ENCODE measurements around the gene NIFK.
"Not testable (repeated sequence)": the region's sequence is repeated elsewhere in the genome, so short reads cannot be mapped to it uniquely, and the experiment has no call there.

Gene NIFK

DNA sequence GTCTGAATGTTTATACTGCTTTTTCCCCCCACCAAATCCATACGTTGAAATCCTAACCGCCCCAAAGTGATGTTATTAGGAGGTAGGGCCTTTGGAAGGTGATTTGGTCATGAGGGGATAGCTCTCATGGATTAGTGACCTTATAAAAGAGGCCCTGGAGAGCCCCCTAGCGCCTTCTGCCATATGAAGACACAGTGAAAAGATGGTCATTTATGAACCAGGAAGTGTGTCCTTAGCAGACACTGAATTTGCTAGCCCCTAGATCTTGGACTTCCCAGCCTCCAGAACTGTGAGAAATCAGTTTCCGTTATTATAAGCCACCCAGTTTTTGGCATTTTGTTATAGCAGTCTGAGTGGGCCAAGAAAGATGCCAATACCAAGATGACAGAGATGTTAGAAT is 11.5 kb upstream of the NIFK start:
- DNase-seq (ENCODE audit: low spot score in 2 of 2) (no peak), ATAC-seq (peak; percentile 63)
- Mint-ChIP-seq H3K4me1 (no peaks in the 10 kb centered on the region), H3K36me3 (no peaks in the 10 kb centered on the region), H3K27ac (no peak overlapping the region), H3K4me3 (no peak overlapping the region), H3K9me3 (no peaks in the 10 kb centered on the region)

DNA sequence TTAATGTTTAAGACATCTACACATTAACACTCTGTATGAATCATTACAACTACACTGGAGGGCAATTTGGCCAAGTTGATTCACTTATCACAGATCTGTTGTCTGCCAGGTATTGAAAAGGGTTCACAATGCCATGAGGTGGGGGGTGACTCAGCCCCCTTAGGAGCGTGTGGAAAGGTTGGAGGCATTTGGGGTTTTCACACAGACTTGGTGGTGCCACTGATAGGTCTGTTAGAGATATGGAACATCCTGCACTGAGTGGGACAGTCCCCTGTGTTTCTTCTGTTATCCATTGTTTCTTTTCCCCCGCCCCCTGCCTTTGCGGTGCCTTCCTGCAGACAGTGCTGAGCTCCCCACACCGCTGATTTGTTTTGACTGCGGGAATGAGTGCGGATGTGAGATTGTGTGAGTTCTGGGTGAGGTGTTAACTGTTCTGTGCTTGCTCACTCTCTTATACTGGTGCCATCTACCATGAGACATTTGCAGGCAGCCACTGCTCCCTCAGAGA is 9.4 kb upstream of the NIFK start:
- DNase-seq (ENCODE audit: low spot score in 2 of 2) (no peak), ATAC-seq (peak; percentile 81)
- Mint-ChIP-seq H3K4me3 (no peak overlapping the region), H3K9me3 (no peaks in the 10 kb centered on the region), H3K27ac (no peak overlapping the region), H3K4me1 (no peaks in the 10 kb centered on the region), H3K36me3 (no peaks in the 10 kb centered on the region)

DNA sequence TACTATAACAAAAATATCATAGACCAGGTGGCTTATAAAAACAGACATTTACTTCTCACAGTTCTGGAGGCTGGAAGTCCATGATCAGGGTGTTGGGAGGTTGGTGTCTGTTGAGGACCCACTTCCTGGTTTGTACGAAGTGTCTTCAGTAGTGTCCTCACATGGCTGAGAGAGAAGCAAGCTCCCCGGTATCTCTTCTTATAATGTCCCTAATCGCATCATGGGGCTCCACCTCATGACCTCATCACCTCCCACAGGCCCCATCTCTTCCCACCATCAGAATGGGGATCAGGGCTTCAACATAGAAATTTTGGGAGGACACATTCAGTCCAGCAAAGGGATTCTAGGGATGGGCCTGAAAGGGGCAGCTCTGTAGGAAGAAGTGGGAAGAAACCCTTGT is 4.8 kb upstream of the NIFK start:
- DNase-seq (ENCODE audit: low spot score in 2 of 2): no peak
- ATAC-seq: no peak
- peaks cover 23% of the 10 kb centered on the region for H3K4me1 Mint-ChIP-seq
- H3K9me3 Mint-ChIP-seq: no peaks in the 10 kb centered on the region
- H3K4me3 Mint-ChIP-seq: no peak overlapping the region
- H3K36me3 Mint-ChIP-seq: no peaks in the 10 kb centered on the region
- no peak overlapping the region for H3K27ac Mint-ChIP-seq

DNA sequence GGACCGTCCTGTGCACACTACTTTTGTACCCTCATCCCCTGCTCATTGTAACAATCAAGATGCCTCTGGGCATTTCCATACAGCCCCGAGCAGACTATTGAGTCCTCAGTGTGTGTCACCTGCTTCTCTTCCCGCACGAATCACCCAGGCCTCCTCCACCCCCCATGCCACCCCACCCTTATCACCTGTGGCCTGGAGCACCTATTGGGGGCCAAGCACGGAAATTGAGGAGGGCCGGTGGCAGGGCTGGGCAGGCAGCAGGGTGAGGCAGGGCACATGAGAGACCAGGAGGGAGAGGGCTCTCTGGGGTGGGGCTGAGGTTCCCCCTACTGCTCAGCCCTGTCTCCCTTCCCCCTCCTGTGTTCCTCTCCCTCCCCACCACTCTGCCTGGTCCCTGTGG is 4.3 kb upstream of the NIFK start:
- DNase-seq (ENCODE audit: low spot score in 2 of 2) (no peak), ATAC-seq (no peak)
- H3K4me1 Mint-ChIP-seq: peaks cover 24% of the 10 kb centered on the region
- H3K36me3 Mint-ChIP-seq: peaks cover under 1% of the 10 kb centered on the region
- H3K9me3 Mint-ChIP-seq: no peaks in the 10 kb centered on the region
- no peak overlapping the region for H3K27ac Mint-ChIP-seq
- no peak overlapping the region for H3K4me3 Mint-ChIP-seq

DNA sequence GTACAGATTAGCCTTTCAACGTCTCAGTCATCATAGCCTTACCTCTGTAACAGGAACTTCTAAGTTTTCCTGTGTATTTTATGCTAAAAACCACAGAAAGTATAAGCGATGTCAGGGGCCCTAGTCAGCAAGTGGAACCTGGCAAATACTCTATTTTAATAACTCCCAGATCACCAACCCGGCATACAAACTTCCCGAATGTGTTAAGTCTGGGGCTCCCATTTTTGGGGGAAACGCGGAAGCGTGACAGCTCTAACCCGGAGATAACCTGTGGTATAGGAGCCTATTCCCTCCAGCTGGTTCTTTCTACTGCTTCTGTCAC is 574 bp downstream of the NIFK start:
- Mint-ChIP-seq H3K27ac (peak overlapping the region; percentile 98), H3K4me1 (peaks cover 43% of the 10 kb centered on the region), H3K4me3 (peak overlapping the region; percentile 99), H3K36me3 (peaks cover 49% of the 10 kb centered on the region), H3K9me3 (no peaks in the 10 kb centered on the region)
- ATAC-seq (no peak), DNase-seq (ENCODE audit: low spot score in 2 of 2) (no peak)

DNA sequence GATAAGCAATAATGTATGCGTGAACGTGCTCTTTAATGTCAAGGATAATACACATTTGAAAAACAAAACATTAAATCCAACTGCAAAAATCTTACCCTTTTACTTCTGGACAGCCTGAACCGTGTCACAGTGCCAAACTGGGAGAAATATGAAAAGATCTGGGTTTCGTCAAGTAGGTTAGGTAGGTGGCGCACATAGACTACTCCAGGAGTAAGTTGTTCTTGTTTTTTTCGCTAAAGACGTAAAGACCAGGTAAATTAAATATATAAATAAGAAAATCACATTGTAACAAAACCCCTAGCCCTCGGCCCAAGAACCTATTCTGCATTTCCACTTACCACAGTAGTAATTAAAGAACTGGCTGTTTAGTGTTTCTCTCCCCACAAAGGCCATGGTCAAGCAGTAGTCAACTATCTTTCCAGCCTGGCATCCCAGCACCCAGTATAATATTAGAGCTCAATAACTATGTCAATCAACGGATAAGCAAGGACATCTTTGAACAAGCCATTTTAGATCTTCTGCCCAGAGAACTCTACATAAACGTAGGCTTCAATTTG is 1.1 kb downstream of the NIFK start:
- H3K36me3 Mint-ChIP-seq: peaks cover 54% of the 10 kb centered on the region
- H3K9me3 Mint-ChIP-seq: no peaks in the 10 kb centered on the region
- DNase-seq (ENCODE audit: low spot score in 2 of 2) (no peak), ATAC-seq (no peak)
- H3K27ac Mint-ChIP-seq: peak overlapping the region; percentile 98
- H3K4me1 Mint-ChIP-seq: peaks cover 46% of the 10 kb centered on the region
- peak overlapping the region; percentile 99 for H3K4me3 Mint-ChIP-seq

DNA sequence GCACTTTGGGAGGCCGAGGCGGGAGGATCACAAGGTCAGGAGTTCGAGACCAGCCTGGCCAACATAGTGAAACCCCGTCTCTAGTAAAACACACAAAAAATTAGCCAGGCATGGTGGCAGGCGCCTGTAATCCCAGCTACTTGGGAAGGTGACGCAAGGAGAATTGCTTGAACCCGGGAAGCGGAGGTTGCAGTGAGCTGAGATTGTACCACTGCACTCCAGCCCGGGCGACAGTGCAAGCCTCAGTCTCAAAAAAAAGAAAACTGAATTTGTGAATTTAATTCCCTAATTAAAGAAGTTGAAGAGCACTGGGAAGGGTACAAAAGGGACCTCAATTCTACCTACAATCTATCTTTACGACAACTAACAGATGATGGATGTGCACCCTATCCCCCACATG is 2.1 kb downstream of the NIFK start:
- not testable (repeated sequence) for ATAC-seq; H3K9me3 Mint-ChIP-seq; H3K27ac Mint-ChIP-seq; DNase-seq (ENCODE audit: low spot score in 2 of 2)
- peak overlapping the region; percentile 99 for H3K4me3 Mint-ChIP-seq
- peaks cover 65% of the 10 kb centered on the region for H3K36me3 Mint-ChIP-seq
- peaks cover 44% of the 10 kb centered on the region for H3K4me1 Mint-ChIP-seq

DNA sequence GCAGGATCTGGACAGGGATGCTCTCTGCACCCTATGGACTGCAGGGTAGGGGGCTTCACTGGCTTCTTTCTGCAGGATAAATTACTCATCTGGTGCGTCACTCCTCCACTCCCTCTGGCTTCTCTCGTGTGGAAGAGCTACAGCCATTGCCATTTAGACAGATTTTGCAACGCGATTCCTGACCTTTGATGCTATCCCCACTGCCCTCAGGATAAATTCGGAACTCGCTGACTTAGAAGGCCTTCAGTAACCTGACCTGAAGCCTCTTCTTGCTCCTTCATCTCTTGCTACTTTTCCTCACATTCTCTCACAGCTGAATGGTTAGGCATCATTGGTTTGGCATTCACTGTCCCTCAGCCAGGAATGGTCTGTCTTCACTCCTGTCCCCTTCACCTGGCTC is 5.3 kb downstream of the NIFK start:
- no peaks in the 10 kb centered on the region for H3K9me3 Mint-ChIP-seq
- H3K4me1 Mint-ChIP-seq: peaks cover 31% of the 10 kb centered on the region
- no peak overlapping the region for H3K4me3 Mint-ChIP-seq
- ATAC-seq (no peak), DNase-seq (ENCODE audit: low spot score in 2 of 2) (no peak)
- H3K27ac Mint-ChIP-seq: peak overlapping the region; percentile 78
- peaks cover 97% of the 10 kb centered on the region for H3K36me3 Mint-ChIP-seq

DNA sequence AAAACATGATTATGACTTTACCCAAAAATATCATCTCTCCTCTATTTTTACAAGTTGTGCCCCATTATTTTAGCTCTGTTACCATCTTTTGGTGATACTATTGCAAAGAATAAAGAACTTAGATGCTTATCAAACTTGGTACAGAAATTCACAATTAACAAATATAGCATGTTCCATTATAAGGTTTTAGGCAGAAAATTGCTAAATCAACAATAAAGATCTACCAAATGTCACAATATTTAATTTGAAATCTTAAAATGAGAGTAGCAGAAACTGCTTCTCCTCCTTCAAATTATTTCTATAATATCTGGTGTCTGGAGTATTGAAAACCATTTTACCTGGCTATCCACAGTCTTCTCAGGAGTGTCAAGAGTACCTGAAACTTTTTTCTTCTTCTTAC is 8.7 kb downstream of the NIFK start:
- H3K27ac Mint-ChIP-seq: peak overlapping the region; percentile 46
- DNase-seq (ENCODE audit: low spot score in 2 of 2) (no peak), ATAC-seq (no peak)
- no peaks in the 10 kb centered on the region for H3K9me3 Mint-ChIP-seq
- peaks cover 81% of the 10 kb centered on the region for H3K36me3 Mint-ChIP-seq
- peaks cover 22% of the 10 kb centered on the region for H3K4me1 Mint-ChIP-seq
- no peak overlapping the region for H3K4me3 Mint-ChIP-seq

DNA sequence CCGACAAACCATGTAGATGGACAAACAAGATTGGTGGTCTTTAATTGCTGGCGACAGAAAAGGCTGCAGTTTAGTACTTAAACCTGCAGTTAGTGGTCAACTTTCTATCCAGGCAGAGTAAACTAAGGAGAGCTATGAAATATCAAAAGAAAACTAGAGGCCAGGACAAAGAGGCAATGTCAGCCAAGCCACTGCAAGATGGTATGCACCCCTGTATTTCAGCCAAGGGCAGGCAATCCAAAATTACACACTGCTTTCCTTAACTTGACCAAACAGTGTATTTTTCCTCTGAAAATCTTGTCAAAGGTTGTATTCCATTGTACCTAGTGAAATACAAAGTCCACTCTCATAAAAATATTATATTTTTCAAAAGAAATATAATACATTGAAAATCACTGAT is 9.3 kb downstream of the NIFK start:
- Mint-ChIP-seq H3K36me3 (peaks cover 75% of the 10 kb centered on the region), H3K4me3 (no peak overlapping the region), H3K4me1 (peaks cover 28% of the 10 kb centered on the region), H3K9me3 (no peaks in the 10 kb centered on the region), H3K27ac (no peak overlapping the region)
- no peak for DNase-seq (ENCODE audit: low spot score in 2 of 2)
- ATAC-seq: no peak

DNA sequence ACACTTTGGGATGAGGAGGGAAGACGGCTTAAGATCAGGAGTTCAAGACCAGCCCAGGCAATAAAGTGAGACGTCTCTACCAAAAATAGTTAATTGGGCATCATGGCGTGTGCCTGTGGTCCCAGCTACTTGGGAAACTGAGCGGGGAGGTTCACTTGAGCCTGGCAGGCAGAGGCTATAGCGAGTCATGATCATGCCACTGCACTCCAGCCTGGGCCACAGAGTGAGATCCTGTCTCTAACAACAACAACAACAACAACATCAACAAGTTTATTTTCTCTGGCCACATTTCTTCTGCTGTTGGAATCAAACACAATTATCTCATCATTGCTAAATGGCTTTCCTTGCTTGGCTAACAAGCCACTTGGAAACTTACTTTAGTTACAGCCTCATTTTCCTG is 13.4 kb downstream of the NIFK start:
- Mint-ChIP-seq H3K4me1 (peaks cover 28% of the 10 kb centered on the region), H3K9me3 (no peaks in the 10 kb centered on the region), H3K4me3 (peak overlapping the region; percentile 38), H3K27ac (peak overlapping the region; percentile 93), H3K36me3 (peaks cover 35% of the 10 kb centered on the region)
- DNase-seq (ENCODE audit: low spot score in 2 of 2) (no peak), ATAC-seq (no peak)

DNA sequence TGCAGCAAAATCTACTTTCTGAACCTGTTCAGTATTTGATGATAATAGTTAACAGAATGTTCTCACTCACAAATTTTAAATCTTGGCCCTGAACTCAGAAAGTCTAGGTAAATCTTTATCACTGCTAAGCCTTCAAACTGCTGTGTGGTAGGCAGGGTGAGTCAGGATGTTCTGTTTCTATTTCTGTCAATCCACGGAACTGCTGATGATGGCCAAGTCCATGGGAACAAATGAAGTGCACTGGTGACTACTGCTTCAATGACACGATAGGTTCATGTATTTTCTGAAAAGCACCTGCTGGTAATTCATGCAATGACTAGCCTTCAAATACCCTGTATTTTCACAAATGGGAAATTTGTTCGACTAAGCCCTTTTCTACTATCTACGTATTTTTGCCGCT is 14.2 kb downstream of the NIFK start:
- H3K4me3 Mint-ChIP-seq: peak overlapping the region; percentile 38
- ATAC-seq: peak; percentile 99
- H3K27ac Mint-ChIP-seq: peak overlapping the region; percentile 93
- peaks cover 26% of the 10 kb centered on the region for H3K36me3 Mint-ChIP-seq
- peaks cover 23% of the 10 kb centered on the region for H3K4me1 Mint-ChIP-seq
- H3K9me3 Mint-ChIP-seq: no peaks in the 10 kb centered on the region
- no peak for DNase-seq (ENCODE audit: low spot score in 2 of 2)

DNA sequence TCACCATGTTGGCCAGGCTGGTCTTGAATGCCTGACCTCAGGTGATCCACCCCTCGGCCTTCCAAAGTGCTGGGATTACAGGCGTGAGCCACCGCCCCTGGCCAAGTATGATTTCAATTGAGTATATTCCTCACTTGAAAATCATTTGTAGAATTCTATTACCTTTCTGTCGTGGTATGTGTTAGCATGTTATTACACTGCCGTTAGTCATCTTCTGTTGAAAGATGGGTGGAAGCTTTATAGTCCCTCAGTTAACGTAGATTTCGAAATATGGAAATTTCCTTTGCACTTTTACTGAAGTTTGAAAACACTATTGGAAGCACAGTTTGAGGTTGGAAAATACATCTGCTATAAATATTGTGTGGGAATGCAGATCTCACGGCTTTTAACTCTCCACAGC is 14.7 kb downstream of the NIFK start:
- peaks cover 20% of the 10 kb centered on the region for H3K4me1 Mint-ChIP-seq
- ATAC-seq (peak; percentile 69), DNase-seq (ENCODE audit: low spot score in 2 of 2) (no peak)
- H3K36me3 Mint-ChIP-seq: peaks cover 21% of the 10 kb centered on the region
- no peaks in the 10 kb centered on the region for H3K9me3 Mint-ChIP-seq
- peak overlapping the region; percentile 38 for H3K4me3 Mint-ChIP-seq
- peak overlapping the region; percentile 93 for H3K27ac Mint-ChIP-seq

DNA sequence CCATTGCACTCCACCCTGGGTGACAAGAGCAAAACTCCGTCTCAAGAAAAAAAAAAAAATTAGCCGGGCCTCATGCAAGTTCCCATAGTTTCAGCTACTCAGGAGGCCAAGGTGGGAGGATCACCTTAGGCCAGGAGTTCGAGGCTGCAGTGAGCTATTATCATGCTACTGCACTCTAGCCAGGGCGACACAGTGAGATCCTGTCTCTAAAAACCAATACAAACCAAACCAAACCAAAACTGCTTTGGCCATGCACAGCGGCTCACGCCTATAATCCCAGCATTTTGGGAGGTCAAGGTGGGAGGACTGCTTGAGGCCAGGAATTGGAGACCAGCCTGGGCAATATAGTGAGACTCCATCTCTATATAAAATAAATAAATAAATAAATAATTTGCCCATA is 19.1 kb downstream of the NIFK start:
- Mint-ChIP-seq H3K4me3 (no peak overlapping the region), H3K27ac (no peak overlapping the region), H3K9me3 (no peaks in the 10 kb centered on the region), H3K36me3 (no peaks in the 10 kb centered on the region), H3K4me1 (peaks cover 14% of the 10 kb centered on the region)
- no peak for ATAC-seq
- no peak for DNase-seq (ENCODE audit: low spot score in 2 of 2)

DNA sequence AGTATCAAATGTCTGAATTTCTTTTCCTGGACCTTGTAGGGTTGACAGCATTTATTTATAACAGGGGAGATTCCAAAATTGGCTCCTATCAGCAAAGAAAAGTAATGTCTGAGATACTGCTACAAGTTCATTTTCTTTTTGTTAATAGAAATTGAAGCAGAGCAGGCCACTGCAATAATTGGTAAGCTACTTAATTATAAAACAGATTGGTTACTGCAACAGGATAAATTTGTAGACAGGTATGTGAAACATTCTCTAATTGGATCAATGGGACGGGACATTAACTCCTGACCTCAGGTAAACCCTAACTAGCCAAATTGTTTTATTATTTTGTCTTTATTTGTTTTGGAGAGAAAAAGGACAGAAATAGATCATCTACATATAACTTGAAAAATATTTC is 20.5 kb downstream of the NIFK start:
- no peak overlapping the region for H3K27ac Mint-ChIP-seq
- peaks cover 6% of the 10 kb centered on the region for H3K4me1 Mint-ChIP-seq
- DNase-seq (ENCODE audit: low spot score in 2 of 2): no peak
- no peaks in the 10 kb centered on the region for H3K36me3 Mint-ChIP-seq
- no peak overlapping the region for H3K4me3 Mint-ChIP-seq
- ATAC-seq: no peak
- no peaks in the 10 kb centered on the region for H3K9me3 Mint-ChIP-seq

DNA sequence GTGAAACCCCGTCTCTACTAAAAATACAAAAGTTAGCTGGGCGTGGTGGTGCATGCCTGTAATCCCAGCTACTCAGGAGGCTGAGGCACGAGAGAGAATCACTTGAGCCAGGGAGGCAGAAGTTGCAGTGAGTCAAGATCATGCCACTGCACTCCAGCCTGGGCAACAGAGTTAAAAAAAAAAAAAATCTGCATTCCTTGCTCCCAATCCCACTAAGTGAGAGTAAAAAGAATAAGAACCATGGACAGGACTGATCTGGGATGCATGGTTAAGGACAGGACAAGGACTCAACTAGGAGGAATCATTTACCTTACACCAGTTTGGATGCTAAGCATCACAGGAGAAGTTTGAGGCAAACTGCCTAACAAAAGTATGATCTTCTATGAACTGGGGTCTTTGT is 25.2 kb downstream of the NIFK start:
- not testable (repeated sequence) for H3K4me3 Mint-ChIP-seq; ATAC-seq; H3K9me3 Mint-ChIP-seq; DNase-seq (ENCODE audit: low spot score in 2 of 2); H3K4me1 Mint-ChIP-seq; H3K27ac Mint-ChIP-seq; H3K36me3 Mint-ChIP-seq
